Measurements from ENCODE around the gene GPC2.
"Not testable (repeated sequence)": the region's sequence is repeated elsewhere in the genome, so short reads cannot be mapped to it uniquely, and the experiment has no call there.

The GPC2 gene

DNA sequence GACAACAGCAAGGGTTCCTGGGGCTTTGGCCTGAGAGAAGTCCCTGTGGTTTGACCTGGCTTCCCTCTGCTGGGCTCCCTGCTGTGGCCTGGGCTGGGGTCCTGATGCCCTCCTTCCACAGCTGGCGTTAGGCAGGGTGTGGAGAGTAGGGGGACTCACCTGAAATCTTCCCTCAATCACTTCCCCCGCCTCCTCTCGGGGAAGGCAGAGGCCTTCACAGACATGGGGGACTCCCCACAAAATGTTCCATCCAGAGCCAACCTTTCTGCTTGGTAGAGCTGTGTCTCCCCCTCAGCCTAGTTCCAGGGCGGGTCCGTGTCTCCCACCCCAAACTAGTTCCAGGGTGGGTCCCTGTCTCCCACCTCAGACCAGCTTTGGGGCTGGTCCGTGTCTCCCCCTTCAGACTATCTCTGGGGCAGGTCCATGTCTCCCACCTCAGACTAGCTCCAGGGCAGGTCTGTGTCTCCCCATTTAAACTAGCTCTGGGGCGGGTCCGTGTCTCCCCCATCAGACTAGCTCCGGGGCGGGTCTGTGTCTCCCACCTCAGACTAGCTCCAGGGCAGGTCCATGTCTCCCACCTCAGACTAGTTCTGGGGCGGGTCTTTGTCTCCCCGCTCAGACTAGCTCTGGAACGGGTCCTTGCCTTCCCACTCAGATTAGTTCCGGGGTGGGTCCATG, 44.7 kb upstream of the GPC2 start:
- no peak overlapping the region for H2AK5ac ChIP-seq (ENCODE audit: low read length)
- H3K23ac ChIP-seq (ENCODE audit: low read length), result no peak overlapping the region
- DNase-seq, result no peak
- no peak overlapping the region for H3K27ac ChIP-seq (ENCODE audit: low read depth, low read length)
- H4K8ac ChIP-seq (ENCODE audit: low read depth, low read length), result no peak overlapping the region
- no peak overlapping the region for H2BK15ac ChIP-seq (replicated peaks; ENCODE audit: low read depth)
- H2BK120ac ChIP-seq (ENCODE audit: low read depth, low read length), result no peak overlapping the region
- no peak overlapping the region for H3K56ac ChIP-seq (ENCODE audit: low read length)
- WGBS (ENCODE audit: extremely low coverage, insufficient coverage, low lambda C conversion rate), result no CpG with 5 or more reads among the region's 14 CpGs
- H3K4me3 ChIP-seq (ENCODE audit: low read length), result no peak overlapping the region
- no peaks in the 10 kb centered on the region for H3K79me2 ChIP-seq (ENCODE audit: control insufficient read depth, insufficient read depth, low read length)
- no peaks in the 10 kb centered on the region for H3K4me1 ChIP-seq (ENCODE audit: control insufficient read depth, low read depth, low read length)
- H3K36me3 ChIP-seq (ENCODE audit: control insufficient read depth, insufficient read depth, low read length), result no peaks in the 10 kb centered on the region
- no peak overlapping the region for H3K18ac ChIP-seq (ENCODE audit: low read length)
- no peak overlapping the region for H4K5ac ChIP-seq (ENCODE audit: low read length)
- H3K4me2 ChIP-seq (ENCODE audit: low read length), result no peak overlapping the region
- H3K9ac ChIP-seq (ENCODE audit: low read length), result no peak overlapping the region
- no peak overlapping the region for H2BK5ac ChIP-seq (ENCODE audit: low read length)
- H3K27me3 ChIP-seq (ENCODE audit: insufficient read depth, low read length, poor library complexity), result no peaks in the 10 kb centered on the region
- no peaks in the 10 kb centered on the region for H3K79me1 ChIP-seq (ENCODE audit: low read length)
- no peak overlapping the region for H3K4ac ChIP-seq (ENCODE audit: low read depth, low read length)

- H2BK15ac ChIP-seq (replicated peaks; ENCODE audit: low read depth), result no peak overlapping the region
- H3K4ac ChIP-seq (ENCODE audit: low read depth, low read length), result no peak overlapping the region
- H3K23ac ChIP-seq (ENCODE audit: low read length), result no peak overlapping the region
- H3K27me3 ChIP-seq (ENCODE audit: insufficient read depth, low read length, poor library complexity), result no peaks in the 10 kb centered on the region
- no peak for DNase-seq
- no peak overlapping the region for H3K4me2 ChIP-seq (ENCODE audit: low read length)
- H3K18ac ChIP-seq (ENCODE audit: low read length), result no peak overlapping the region
- no peak overlapping the region for H2BK120ac ChIP-seq (ENCODE audit: low read depth, low read length)
- no peak overlapping the region for H3K9ac ChIP-seq (ENCODE audit: low read length)
- no peak overlapping the region for H3K4me3 ChIP-seq (ENCODE audit: low read length)
- no peaks in the 10 kb centered on the region for H3K79me2 ChIP-seq (ENCODE audit: control insufficient read depth, insufficient read depth, low read length)
- no peak overlapping the region for H4K5ac ChIP-seq (ENCODE audit: low read length)
- no peak overlapping the region for H4K8ac ChIP-seq (ENCODE audit: low read depth, low read length)
- no peaks in the 10 kb centered on the region for H3K36me3 ChIP-seq (ENCODE audit: control insufficient read depth, insufficient read depth, low read length)
- no peak overlapping the region for H2AK5ac ChIP-seq (ENCODE audit: low read length)
- no CpG with 5 or more reads among the region's 5 CpGs for WGBS (ENCODE audit: extremely low coverage, insufficient coverage, low lambda C conversion rate)
- no peak overlapping the region for H3K56ac ChIP-seq (ENCODE audit: low read length)
- no peaks in the 10 kb centered on the region for H3K79me1 ChIP-seq (ENCODE audit: low read length)
- H3K4me1 ChIP-seq (ENCODE audit: control insufficient read depth, low read depth, low read length), result no peaks in the 10 kb centered on the region
- no peak overlapping the region for H3K27ac ChIP-seq (ENCODE audit: low read depth, low read length)
- no peak overlapping the region for H2BK5ac ChIP-seq (ENCODE audit: low read length)
Observed at GRCh38 chr7:100221231-100221718, 44.1 kb upstream of the GPC2 start.

- Histone ChIP-seq H3K36me3 (ENCODE audit: control insufficient read depth, insufficient read depth, low read length) (no peaks in the 10 kb centered on the region), H3K4me2 (ENCODE audit: low read length) (no peak overlapping the region), H4K5ac (ENCODE audit: low read length) (no peak overlapping the region), H3K9ac (ENCODE audit: low read length) (no peak overlapping the region), H3K79me2 (ENCODE audit: control insufficient read depth, insufficient read depth, low read length) (no peaks in the 10 kb centered on the region), H3K79me1 (ENCODE audit: low read length) (no peaks in the 10 kb centered on the region), H2AK5ac (ENCODE audit: low read length) (no peak overlapping the region), H2BK120ac (ENCODE audit: low read depth, low read length) (no peak overlapping the region), H3K27ac (ENCODE audit: low read depth, low read length) (no peak overlapping the region), H3K4me1 (ENCODE audit: control insufficient read depth, low read depth, low read length) (no peaks in the 10 kb centered on the region), H3K4me3 (ENCODE audit: low read length) (no peak overlapping the region), H3K56ac (ENCODE audit: low read length) (no peak overlapping the region), H3K4ac (ENCODE audit: low read depth, low read length) (no peak overlapping the region), H4K8ac (ENCODE audit: low read depth, low read length) (no peak overlapping the region), H2BK15ac (replicated peaks; ENCODE audit: low read depth) (no peak overlapping the region), H3K27me3 (ENCODE audit: insufficient read depth, low read length, poor library complexity) (no peaks in the 10 kb centered on the region), H2BK5ac (ENCODE audit: low read length) (no peak overlapping the region), H3K23ac (ENCODE audit: low read length) (no peak overlapping the region), H3K18ac (ENCODE audit: low read length) (no peak overlapping the region)
- no CpG with 5 or more reads among the region's 22 CpGs for WGBS (ENCODE audit: extremely low coverage, insufficient coverage, low lambda C conversion rate)
- DNase-seq, result no peak
Observed at GRCh38 chr7:100220586-100221230, 43.5 kb upstream of the GPC2 start.

- DNase-seq; H3K18ac ChIP-seq (ENCODE audit: low read length); H3K27me3 ChIP-seq (ENCODE audit: insufficient read depth, low read length, poor library complexity); H3K79me2 ChIP-seq (ENCODE audit: control insufficient read depth, insufficient read depth, low read length); H3K56ac ChIP-seq (ENCODE audit: low read length); H4K5ac ChIP-seq (ENCODE audit: low read length); H3K4ac ChIP-seq (ENCODE audit: low read depth, low read length); H3K4me3 ChIP-seq (ENCODE audit: low read length); H2BK5ac ChIP-seq (ENCODE audit: low read length); H3K27ac ChIP-seq (ENCODE audit: low read depth, low read length); H3K9ac ChIP-seq (ENCODE audit: low read length); H2BK120ac ChIP-seq (ENCODE audit: low read depth, low read length); H3K4me2 ChIP-seq (ENCODE audit: low read length); H3K36me3 ChIP-seq (ENCODE audit: control insufficient read depth, insufficient read depth, low read length); H4K8ac ChIP-seq (ENCODE audit: low read depth, low read length); H2AK5ac ChIP-seq (ENCODE audit: low read length); H2BK15ac ChIP-seq (replicated peaks; ENCODE audit: low read depth); H3K79me1 ChIP-seq (ENCODE audit: low read length); H3K4me1 ChIP-seq (ENCODE audit: control insufficient read depth, low read depth, low read length); H3K23ac ChIP-seq (ENCODE audit: low read length): not testable (repeated sequence)
- no CpG with 5 or more reads among the region's 27 CpGs for WGBS (ENCODE audit: extremely low coverage, insufficient coverage, low lambda C conversion rate)
Observed at GRCh38 chr7:100219801-100220585, 42.8 kb upstream of the GPC2 start, which contains the start of gene PVRIG. TSS of gene PVRIG (plus strand) at chr7:100219949. CDS start at chr7:100219971, 22 bp downstream.

DNA sequence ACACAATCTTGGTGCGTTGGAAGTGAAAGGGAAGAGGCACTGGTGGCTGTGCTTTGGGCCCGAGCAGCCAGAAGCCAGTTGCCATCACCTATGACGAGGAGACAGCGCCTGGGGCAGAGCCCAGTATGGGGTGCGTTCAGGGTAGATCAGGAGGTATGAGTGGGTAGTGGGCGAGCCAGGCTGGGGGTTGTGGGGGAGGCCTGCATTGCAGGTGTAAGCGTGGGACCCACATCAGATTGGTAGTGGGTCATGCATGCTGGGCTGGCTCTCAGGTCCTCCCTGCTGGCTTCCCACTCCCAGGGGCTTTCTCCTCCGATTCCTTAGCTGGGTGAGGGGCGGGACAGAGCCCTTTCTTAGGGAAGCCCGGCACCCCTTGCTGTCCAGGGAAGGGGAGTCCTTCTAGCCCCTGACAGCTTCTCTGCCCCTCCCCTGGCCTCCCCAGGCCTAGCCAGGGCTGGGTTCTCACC, 42.1 kb upstream of the GPC2 start:
- no peak overlapping the region for H3K4me3 ChIP-seq (ENCODE audit: low read length)
- H3K4me2 ChIP-seq (ENCODE audit: low read length), result no peak overlapping the region
- H4K8ac ChIP-seq (ENCODE audit: low read depth, low read length), result no peak overlapping the region
- H3K36me3 ChIP-seq (ENCODE audit: control insufficient read depth, insufficient read depth, low read length), result no peaks in the 10 kb centered on the region
- H2BK5ac ChIP-seq (ENCODE audit: low read length), result no peak overlapping the region
- no peak overlapping the region for H4K5ac ChIP-seq (ENCODE audit: low read length)
- H2BK120ac ChIP-seq (ENCODE audit: low read depth, low read length), result no peak overlapping the region
- DNase-seq, result no peak
- no peak overlapping the region for H3K9ac ChIP-seq (ENCODE audit: low read length)
- no peak overlapping the region for H3K56ac ChIP-seq (ENCODE audit: low read length)
- H3K27me3 ChIP-seq (ENCODE audit: insufficient read depth, low read length, poor library complexity), result no peaks in the 10 kb centered on the region
- no peaks in the 10 kb centered on the region for H3K79me2 ChIP-seq (ENCODE audit: control insufficient read depth, insufficient read depth, low read length)
- no peak overlapping the region for H3K27ac ChIP-seq (ENCODE audit: low read depth, low read length)
- no peak overlapping the region for H3K4ac ChIP-seq (ENCODE audit: low read depth, low read length)
- no CpG with 5 or more reads among the region's 10 CpGs for WGBS (ENCODE audit: extremely low coverage, insufficient coverage, low lambda C conversion rate)
- H2AK5ac ChIP-seq (ENCODE audit: low read length), result no peak overlapping the region
- no peaks in the 10 kb centered on the region for H3K79me1 ChIP-seq (ENCODE audit: low read length)
- no peak overlapping the region for H3K23ac ChIP-seq (ENCODE audit: low read length)
- H2BK15ac ChIP-seq (replicated peaks; ENCODE audit: low read depth), result no peak overlapping the region
- no peaks in the 10 kb centered on the region for H3K4me1 ChIP-seq (ENCODE audit: control insufficient read depth, low read depth, low read length)
- H3K18ac ChIP-seq (ENCODE audit: low read length), result no peak overlapping the region
